ENCODE data around the gene PTPN14.

PTPN14 gene

GRCh38 chr1:214342525-214342924 is 208.9 kb downstream of the PTPN14 start:
- Histone ChIP-seq H3K4me3 (replicated peaks; ENCODE audit: insufficient read depth, low read length) (no peak overlapping the region), H3K27me3 (ENCODE audit: insufficient read depth, poor library complexity, severe bottlenecking) (no peaks in the 10 kb centered on the region), H3K27ac (replicated peaks) (no peak overlapping the region)
- TF ChIP-seq CTCF (IDR thresholded peaks at IDR 0.05; ENCODE audit: insufficient read depth, low read length) (no peak), POLR2AphosphoS5 (IDR thresholded peaks at IDR 0.05; ENCODE audit: low read depth) (no peak), GABPA (IDR thresholded peaks at IDR 0.05; ENCODE audit: low read depth) (no peak), REST (IDR thresholded peaks at IDR 0.05; ENCODE audit: insufficient replicate concordance, low read depth) (no peak), SPI1 (IDR thresholded peaks at IDR 0.05; ENCODE audit: borderline replicate concordance, low read depth) (no peak)
- DNase-seq (ENCODE audit: low read depth in 1 of 2, low spot score in 1 of 2): no peak

- H3K27ac ChIP-seq (replicated peaks): no peak overlapping the region
- no peak for DNase-seq (ENCODE audit: low read depth in 1 of 2, low spot score in 1 of 2)
- H3K4me3 ChIP-seq (replicated peaks; ENCODE audit: insufficient read depth, low read length): no peak overlapping the region
- H3K27me3 ChIP-seq (ENCODE audit: insufficient read depth, poor library complexity, severe bottlenecking): no peaks in the 10 kb centered on the region
- TF ChIP-seq SPI1 (IDR thresholded peaks at IDR 0.05; ENCODE audit: borderline replicate concordance, low read depth) (no peak), REST (IDR thresholded peaks at IDR 0.05; ENCODE audit: insufficient replicate concordance, low read depth) (no peak), CTCF (IDR thresholded peaks at IDR 0.05; ENCODE audit: insufficient read depth, low read length) (no peak), POLR2AphosphoS5 (IDR thresholded peaks at IDR 0.05; ENCODE audit: low read depth) (no peak), GABPA (IDR thresholded peaks at IDR 0.05; ENCODE audit: low read depth) (no peak)
Observed at GRCh38 chr1:214341932-214342331, 209.5 kb downstream of the PTPN14 start.

- Histone ChIP-seq H3K27ac (replicated peaks) (no peak overlapping the region), H3K27me3 (ENCODE audit: insufficient read depth, poor library complexity, severe bottlenecking) (no peaks in the 10 kb centered on the region)
Observed at GRCh38 chr1:214341459-214341858, 209.9 kb downstream of the PTPN14 start.

More at GRCh38 chr1:214341459-214341858, 209.9 kb downstream of the PTPN14 start:
- H3K4me3 ChIP-seq (replicated peaks; ENCODE audit: insufficient read depth, low read length): no peak overlapping the region
- no peak for DNase-seq (ENCODE audit: low read depth in 1 of 2, low spot score in 1 of 2)
- no peak for TF ChIP-seq CTCF (IDR thresholded peaks at IDR 0.05; ENCODE audit: insufficient read depth, low read length)
- TF ChIP-seq SPI1 (IDR thresholded peaks at IDR 0.05; ENCODE audit: borderline replicate concordance, low read depth): no peak
- no peak for TF ChIP-seq REST (IDR thresholded peaks at IDR 0.05; ENCODE audit: insufficient replicate concordance, low read depth)
- no peak for TF ChIP-seq GABPA (IDR thresholded peaks at IDR 0.05; ENCODE audit: low read depth)
- no peak for TF ChIP-seq POLR2AphosphoS5 (IDR thresholded peaks at IDR 0.05; ENCODE audit: low read depth)
